Measurements from ENCODE around the gene SEMA3D.

SEMA3D gene

DNA sequence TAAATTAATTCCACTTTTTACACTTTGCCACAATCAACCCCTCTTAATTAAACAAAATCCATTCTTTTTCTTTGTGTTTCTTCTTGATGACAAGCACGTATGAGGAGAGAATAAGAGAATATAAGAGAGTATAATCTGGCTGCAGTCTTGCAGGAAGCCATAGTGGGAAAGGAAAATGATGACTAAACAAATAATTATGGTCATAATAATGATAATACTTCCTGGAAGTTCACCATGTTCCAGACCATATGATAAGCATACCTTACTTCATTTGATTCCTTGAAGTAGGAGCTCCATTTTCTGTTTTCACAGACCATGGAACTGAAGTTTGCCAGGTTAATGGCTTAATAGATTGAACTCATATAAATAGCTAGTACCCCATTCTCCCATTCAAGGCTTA is 237.8 kb downstream of the SEMA3D start:
- H3K4me1 ChIP-seq (ENCODE audit: low read length) = no peaks in the 10 kb centered on the region
- no peak overlapping the region for H3K4me3 ChIP-seq (ENCODE audit: low read length)
- H3K36me3 ChIP-seq (replicated peaks; ENCODE audit: low read depth, low read length) = no peaks in the 10 kb centered on the region
- no peaks in the 10 kb centered on the region for H3K27me3 ChIP-seq (ENCODE audit: low read depth, low read length)
- no peaks in the 10 kb centered on the region for H3K79me2 ChIP-seq (ENCODE audit: low read length)
- no peak for TF ChIP-seq EZH2phosphoT487 (IDR thresholded peaks at IDR 0.05; ENCODE audit: low read depth)
- TF ChIP-seq, protein P1, sequence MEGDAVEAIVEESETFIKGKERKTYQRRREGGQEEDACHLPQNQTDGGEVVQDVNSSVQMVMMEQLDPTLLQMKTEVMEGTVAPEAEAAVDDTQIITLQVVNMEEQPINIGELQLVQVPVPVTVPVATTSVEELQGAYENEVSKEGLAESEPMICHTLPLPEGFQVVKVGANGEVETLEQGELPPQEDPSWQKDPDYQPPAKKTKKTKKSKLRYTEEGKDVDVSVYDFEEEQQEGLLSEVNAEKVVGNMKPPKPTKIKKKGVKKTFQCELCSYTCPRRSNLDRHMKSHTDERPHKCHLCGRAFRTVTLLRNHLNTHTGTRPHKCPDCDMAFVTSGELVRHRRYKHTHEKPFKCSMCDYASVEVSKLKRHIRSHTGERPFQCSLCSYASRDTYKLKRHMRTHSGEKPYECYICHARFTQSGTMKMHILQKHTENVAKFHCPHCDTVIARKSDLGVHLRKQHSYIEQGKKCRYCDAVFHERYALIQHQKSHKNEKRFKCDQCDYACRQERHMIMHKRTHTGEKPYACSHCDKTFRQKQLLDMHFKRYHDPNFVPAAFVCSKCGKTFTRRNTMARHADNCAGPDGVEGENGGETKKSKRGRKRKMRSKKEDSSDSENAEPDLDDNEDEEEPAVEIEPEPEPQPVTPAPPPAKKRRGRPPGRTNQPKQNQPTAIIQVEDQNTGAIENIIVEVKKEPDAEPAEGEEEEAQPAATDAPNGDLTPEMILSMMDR (IDR thresholded peaks at IDR 0.05; ENCODE audit: low read depth, low read length) = no peak
- no peaks in the 10 kb centered on the region for H3K9me3 ChIP-seq (ENCODE audit: insufficient read depth, low read length)
- no peak overlapping the region for H3K9ac ChIP-seq (ENCODE audit: low read length)
- H2AFZ ChIP-seq (ENCODE audit: low read depth, low read length) = no peak overlapping the region
- H4K20me1 ChIP-seq (ENCODE audit: insufficient read depth, low read length) = no peaks in the 10 kb centered on the region
- no peak overlapping the region for H3K4me2 ChIP-seq (ENCODE audit: low read length)
- H3K27ac ChIP-seq (ENCODE audit: low read length) = no peak overlapping the region

DNA sequence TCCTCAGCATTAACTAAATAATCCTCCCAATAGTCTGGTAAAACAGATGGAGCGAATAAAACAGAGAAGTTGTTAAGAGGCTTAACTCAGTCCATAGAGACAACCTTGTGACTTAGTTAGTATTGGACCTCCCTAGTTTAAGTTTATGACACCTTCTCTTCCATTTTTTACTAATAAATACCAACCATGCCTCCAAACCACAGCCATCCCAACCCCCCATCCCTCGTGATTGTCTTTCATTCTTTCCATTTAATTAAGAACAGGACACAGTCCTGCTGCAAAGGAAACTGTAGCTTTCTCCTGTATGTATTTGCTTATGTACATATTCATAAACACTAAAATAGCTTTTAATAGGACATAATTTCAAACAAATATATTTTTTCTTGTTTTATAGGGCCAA is 238.2 kb downstream of the SEMA3D start:
- Histone ChIP-seq H3K4me2 (ENCODE audit: low read length) (no peak overlapping the region), H3K4me3 (ENCODE audit: low read length) (no peak overlapping the region), H3K27ac (ENCODE audit: low read length) (no peak overlapping the region), H3K9ac (ENCODE audit: low read length) (no peak overlapping the region), H3K27me3 (ENCODE audit: low read depth, low read length) (no peaks in the 10 kb centered on the region), H2AFZ (ENCODE audit: low read depth, low read length) (no peak overlapping the region), H3K79me2 (ENCODE audit: low read length) (no peaks in the 10 kb centered on the region), H3K9me3 (ENCODE audit: insufficient read depth, low read length) (no peaks in the 10 kb centered on the region), H3K4me1 (ENCODE audit: low read length) (no peaks in the 10 kb centered on the region), H4K20me1 (ENCODE audit: insufficient read depth, low read length) (no peaks in the 10 kb centered on the region), H3K36me3 (replicated peaks; ENCODE audit: low read depth, low read length) (no peaks in the 10 kb centered on the region)
- TF ChIP-seq, protein P1 (IDR thresholded peaks at IDR 0.05; ENCODE audit: low read depth, low read length) = no peak
- no peak for TF ChIP-seq EZH2phosphoT487 (IDR thresholded peaks at IDR 0.05; ENCODE audit: low read depth)

DNA sequence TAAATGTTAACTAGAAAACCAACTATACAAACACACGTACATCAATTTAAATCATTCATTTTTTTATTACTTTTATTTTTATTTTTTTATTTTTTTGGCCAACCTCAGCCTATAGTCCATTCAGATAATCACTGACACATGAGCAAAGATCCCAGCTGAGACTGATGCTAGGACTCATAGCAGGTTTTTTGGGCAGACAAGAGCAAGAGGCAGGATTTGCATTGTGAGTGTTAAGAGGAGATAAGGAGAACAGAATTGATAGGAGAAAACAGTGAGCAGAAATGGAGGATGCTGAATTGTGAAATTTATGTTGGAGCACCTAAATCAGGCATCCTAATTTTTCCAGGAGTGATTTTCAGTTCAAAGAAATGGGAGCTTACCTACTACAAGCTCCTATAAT is 240.3 kb downstream of the SEMA3D start:
- H3K9me3 ChIP-seq (ENCODE audit: insufficient read depth, low read length) = no peaks in the 10 kb centered on the region
- no peaks in the 10 kb centered on the region for H3K4me1 ChIP-seq (ENCODE audit: low read length)
- no peaks in the 10 kb centered on the region for H3K79me2 ChIP-seq (ENCODE audit: low read length)
- no peaks in the 10 kb centered on the region for H4K20me1 ChIP-seq (ENCODE audit: insufficient read depth, low read length)
- H3K27ac ChIP-seq (ENCODE audit: low read length) = no peak overlapping the region
- H3K36me3 ChIP-seq (replicated peaks; ENCODE audit: low read depth, low read length) = no peaks in the 10 kb centered on the region
- no peak overlapping the region for H3K4me2 ChIP-seq (ENCODE audit: low read length)
- TF ChIP-seq EZH2phosphoT487 (IDR thresholded peaks at IDR 0.05; ENCODE audit: low read depth) = no peak
- TF ChIP-seq, protein P1 (IDR thresholded peaks at IDR 0.05; ENCODE audit: low read depth, low read length) = no peak
- no peak overlapping the region for H2AFZ ChIP-seq (ENCODE audit: low read depth, low read length)
- no peak overlapping the region for H3K4me3 ChIP-seq (ENCODE audit: low read length)
- no peaks in the 10 kb centered on the region for H3K27me3 ChIP-seq (ENCODE audit: low read depth, low read length)
- H3K9ac ChIP-seq (ENCODE audit: low read length) = no peak overlapping the region
